ENCODE results near the gene TBC1D5. TPM values are rescaled to one million over a fixed set of nuclear protein-coding genes. Genes with fewer than 3 reads are reported as not detected.

The TBC1D5 gene
- total RNA-seq, 1 experiment from 2014 or later = 181 TPM

DNA sequence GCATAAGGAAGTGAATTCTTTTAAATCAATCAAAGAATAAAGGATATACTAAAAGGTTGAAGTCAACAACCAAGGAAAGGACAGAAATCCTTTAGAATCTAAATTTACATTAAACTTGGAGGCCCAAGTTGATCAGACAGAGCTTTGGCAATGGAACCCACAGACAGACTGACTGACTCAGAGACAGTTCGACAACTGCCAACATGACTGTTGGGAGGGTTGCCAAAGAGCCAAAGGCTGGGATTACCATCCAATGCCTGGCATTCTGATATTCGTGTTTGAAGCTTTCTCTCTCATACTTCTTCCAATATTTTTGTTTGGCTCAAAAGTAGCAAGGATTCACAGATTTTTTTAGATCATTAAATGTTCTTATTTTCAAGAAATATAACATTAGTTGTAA lies 451.5 kb downstream of the TBC1D5 start:
- no peaks in the 10 kb centered on the region for H3K27me3 ChIP-seq (ENCODE audit: low read length)
- H3K4me2 ChIP-seq (ENCODE audit: low read depth, low read length, poor library complexity, severe bottlenecking) = no peak overlapping the region

GRCh38 chr3:17288839-17289399 lies 453.5 kb downstream of the TBC1D5 start:
- Histone ChIP-seq H2AFZ (ENCODE audit: low read length) (no peak overlapping the region), H4K20me1 (ENCODE audit: insufficient read depth, low read depth, low read length) (no peaks in the 10 kb centered on the region), H3K9me3 (ENCODE audit: low read length) (no peaks in the 10 kb centered on the region), H3K79me2 (ENCODE audit: low read length) (peaks cover 2% of the 10 kb centered on the region; the same call in 1 of the 2 replicates), H3K9ac (ENCODE audit: low read length) (no peak overlapping the region), H3K4me2 (ENCODE audit: low read depth, low read length, poor library complexity, severe bottlenecking) (no peak overlapping the region), H3K4me1 (ENCODE audit: low read length) (no peaks in the 10 kb centered on the region), H3K27ac (ENCODE audit: low read length) (no peak overlapping the region), H3K27me3 (ENCODE audit: low read length) (no peaks in the 10 kb centered on the region), H3K4me3 (ENCODE audit: low read length) (no peak overlapping the region), H3K9me2 (replicated peaks; ENCODE audit: insufficient read depth, low read length) (no peaks in the 10 kb centered on the region), H3K36me3 (ENCODE audit: insufficient read depth, low read length) (0 out of 2 replicates have a peak, but pooled peaks cover 5% of the 10 kb centered on the region)
- no peak for DNase-seq

More for the DNA sequence above, 451.5 kb downstream of the TBC1D5 start:
- H3K9me2 ChIP-seq (replicated peaks; ENCODE audit: insufficient read depth, low read length) = no peaks in the 10 kb centered on the region
- 0 out of 2 replicates have a peak, but pooled peaks cover 5% of the 10 kb centered on the region for H3K36me3 ChIP-seq (ENCODE audit: insufficient read depth, low read length)
- no peak overlapping the region for H2AFZ ChIP-seq (ENCODE audit: low read length)
- H3K9ac ChIP-seq (ENCODE audit: low read length) = no peak overlapping the region
- no peak for DNase-seq
- H3K79me2 ChIP-seq (ENCODE audit: low read length) = peaks cover 2% of the 10 kb centered on the region; the same call in 1 of the 2 replicates
- H3K4me3 ChIP-seq (ENCODE audit: low read length) = no peak overlapping the region
- H4K20me1 ChIP-seq (ENCODE audit: insufficient read depth, low read depth, low read length) = no peaks in the 10 kb centered on the region
- H3K4me1 ChIP-seq (ENCODE audit: low read length) = no peaks in the 10 kb centered on the region; the same call in 1 of the 2 replicates
- no peaks in the 10 kb centered on the region for H3K9me3 ChIP-seq (ENCODE audit: low read length)
- H3K27ac ChIP-seq (ENCODE audit: low read length) = no peak overlapping the region

DNA sequence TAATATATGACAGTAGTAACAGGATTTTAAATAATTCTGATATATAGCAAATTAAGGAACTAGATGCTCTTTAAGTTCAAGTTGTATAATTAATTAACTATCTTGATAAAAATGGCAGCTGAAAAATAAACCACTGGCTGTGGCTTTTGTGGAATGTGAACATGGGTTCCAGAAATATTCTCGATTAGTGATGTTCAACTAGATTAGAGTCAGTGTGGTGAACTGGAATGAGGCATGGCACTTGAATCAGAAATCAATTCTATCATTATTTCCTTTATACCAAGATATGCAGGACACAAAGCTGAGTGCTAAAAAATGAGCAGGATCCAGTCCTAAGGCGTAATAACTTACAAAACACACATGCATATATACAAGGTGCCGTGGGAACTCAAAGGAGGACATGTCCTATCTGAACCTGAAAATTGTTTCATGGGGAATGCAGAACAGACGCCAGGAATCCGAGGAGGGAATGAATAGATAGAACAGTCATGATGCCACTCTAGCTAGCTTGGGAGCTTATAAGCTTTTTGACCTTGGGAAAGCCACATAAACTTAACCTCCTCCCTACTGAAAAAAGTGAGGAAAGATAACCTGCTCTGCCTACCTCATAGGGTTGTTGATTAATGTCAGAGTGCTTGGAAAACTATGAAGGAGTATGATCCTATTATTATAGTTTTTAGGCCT lies 455.3 kb downstream of the TBC1D5 start:
- Histone ChIP-seq H3K9me3 (ENCODE audit: low read length) (no peaks in the 10 kb centered on the region), H2AFZ (ENCODE audit: low read length) (no peak overlapping the region), H3K36me3 (ENCODE audit: insufficient read depth, low read length) (0 out of 2 replicates have a peak, but pooled peaks cover 5% of the 10 kb centered on the region), H3K27me3 (ENCODE audit: low read length) (no peaks in the 10 kb centered on the region), H3K79me2 (ENCODE audit: low read length) (no peaks in the 10 kb centered on the region; the same call in 1 of the 2 replicates), H3K9ac (ENCODE audit: low read length) (no peak overlapping the region), H3K4me2 (ENCODE audit: low read depth, low read length, poor library complexity, severe bottlenecking) (no peak overlapping the region), H4K20me1 (ENCODE audit: insufficient read depth, low read depth, low read length) (no peaks in the 10 kb centered on the region), H3K4me1 (ENCODE audit: low read length) (no peaks in the 10 kb centered on the region), H3K9me2 (replicated peaks; ENCODE audit: insufficient read depth, low read length) (no peaks in the 10 kb centered on the region), H3K4me3 (ENCODE audit: low read length) (no peak overlapping the region), H3K27ac (ENCODE audit: low read length) (no peak overlapping the region)
- no peak for DNase-seq

- no peaks in the 10 kb centered on the region for H4K20me1 ChIP-seq (ENCODE audit: insufficient read depth, low read depth, low read length)
- no peaks in the 10 kb centered on the region for H3K36me3 ChIP-seq (ENCODE audit: insufficient read depth, low read length)
- no peaks in the 10 kb centered on the region for H3K4me1 ChIP-seq (ENCODE audit: low read length)
- no peaks in the 10 kb centered on the region for H3K9me2 ChIP-seq (replicated peaks; ENCODE audit: insufficient read depth, low read length)
- no peak overlapping the region for H3K9ac ChIP-seq (ENCODE audit: low read length)
- no peaks in the 10 kb centered on the region for H3K27me3 ChIP-seq (ENCODE audit: low read length)
- DNase-seq = no peak
- no peak overlapping the region for H3K4me2 ChIP-seq (ENCODE audit: low read depth, low read length, poor library complexity, severe bottlenecking)
- no peak overlapping the region for H3K27ac ChIP-seq (ENCODE audit: low read length)
- no peaks in the 10 kb centered on the region for H3K9me3 ChIP-seq (ENCODE audit: low read length)
- H2AFZ ChIP-seq (ENCODE audit: low read length) = no peak overlapping the region
- H3K4me3 ChIP-seq (ENCODE audit: low read length) = no peak overlapping the region
- no peaks in the 10 kb centered on the region; the same call in 1 of the 2 replicates for H3K79me2 ChIP-seq (ENCODE audit: low read length)
These were observed 464.4 kb downstream of the TBC1D5 start for GRCh38 chr3:17278006-17278405.

DNA sequence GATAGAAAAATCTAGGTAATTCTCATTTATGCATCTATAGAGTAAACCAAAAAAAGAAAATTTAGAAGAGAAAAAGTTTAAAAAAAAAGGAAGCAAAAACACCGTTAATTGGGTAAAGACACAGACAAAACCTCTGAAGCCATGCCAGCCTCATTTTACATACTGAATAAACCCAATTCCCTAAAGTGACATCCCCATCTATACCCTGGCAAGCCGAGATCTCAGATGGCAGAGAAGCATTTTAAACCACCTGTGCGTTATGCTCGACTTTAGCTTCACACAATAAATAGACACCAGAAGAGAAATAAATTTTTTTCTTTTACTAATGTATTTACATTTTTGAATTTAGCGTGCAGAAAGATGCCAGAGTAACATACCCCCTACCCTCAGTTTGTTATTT lies 475.6 kb downstream of the TBC1D5 start:
- H3K27me3 ChIP-seq (ENCODE audit: low read length) = no peaks in the 10 kb centered on the region
- H3K9ac ChIP-seq (ENCODE audit: low read length) = no peak overlapping the region
- no peaks in the 10 kb centered on the region for H3K9me2 ChIP-seq (replicated peaks; ENCODE audit: insufficient read depth, low read length)
- H3K79me2 ChIP-seq (ENCODE audit: low read length) = no peaks in the 10 kb centered on the region
- no peak overlapping the region for H3K27ac ChIP-seq (ENCODE audit: low read length)
- DNase-seq = no peak
- no peak overlapping the region for H3K4me2 ChIP-seq (ENCODE audit: low read depth, low read length, poor library complexity, severe bottlenecking)
- no peaks in the 10 kb centered on the region for H3K9me3 ChIP-seq (ENCODE audit: low read length)
- no peaks in the 10 kb centered on the region for H4K20me1 ChIP-seq (ENCODE audit: insufficient read depth, low read depth, low read length)
- H3K4me1 ChIP-seq (ENCODE audit: low read length) = peaks cover 9% of the 10 kb centered on the region
- no peaks in the 10 kb centered on the region for H3K36me3 ChIP-seq (ENCODE audit: insufficient read depth, low read length)
- H2AFZ ChIP-seq (ENCODE audit: low read length) = no peak overlapping the region
- H3K4me3 ChIP-seq (ENCODE audit: low read length) = no peak overlapping the region

- H3K36me3 ChIP-seq (ENCODE audit: insufficient read depth, low read length) = no peaks in the 10 kb centered on the region
- H3K79me2 ChIP-seq (ENCODE audit: low read length) = 0 out of 2 replicates have a peak, but pooled peaks cover 3% of the 10 kb centered on the region
- no peak for DNase-seq
These were observed 480.6 kb downstream of the TBC1D5 start for GRCh38 chr3:17261627-17262369.

GRCh38 chr3:17260257-17260656 lies 482.2 kb downstream of the TBC1D5 start:
- Histone ChIP-seq H3K9me2 (replicated peaks; ENCODE audit: insufficient read depth, low read length) (no peaks in the 10 kb centered on the region), H3K27me3 (ENCODE audit: low read length) (no peaks in the 10 kb centered on the region), H3K9me3 (ENCODE audit: low read length) (no peaks in the 10 kb centered on the region), H4K20me1 (ENCODE audit: insufficient read depth, low read depth, low read length) (no peaks in the 10 kb centered on the region), H3K4me1 (ENCODE audit: low read length) (peaks cover 2% of the 10 kb centered on the region), H2AFZ (ENCODE audit: low read length) (no peak overlapping the region), H3K4me3 (ENCODE audit: low read length) (no peak overlapping the region), H3K27ac (ENCODE audit: low read length) (no peak overlapping the region), H3K4me2 (ENCODE audit: low read depth, low read length, poor library complexity, severe bottlenecking) (no peak overlapping the region), H3K36me3 (ENCODE audit: insufficient read depth, low read length) (no peaks in the 10 kb centered on the region), H3K9ac (ENCODE audit: low read length) (no peak overlapping the region), H3K79me2 (ENCODE audit: low read length) (0 out of 2 replicates have a peak, but pooled peaks cover 3% of the 10 kb centered on the region)
- DNase-seq = no peak

More at GRCh38 chr3:17261627-17262369, 480.6 kb downstream of the TBC1D5 start:
- Histone ChIP-seq H3K4me1 (ENCODE audit: low read length) (peaks cover 12% of the 10 kb centered on the region), H3K27me3 (ENCODE audit: low read length) (no peaks in the 10 kb centered on the region), H3K27ac (ENCODE audit: low read length) (no peak overlapping the region), H3K9me2 (replicated peaks; ENCODE audit: insufficient read depth, low read length) (no peaks in the 10 kb centered on the region), H4K20me1 (ENCODE audit: insufficient read depth, low read depth, low read length) (no peaks in the 10 kb centered on the region), H2AFZ (ENCODE audit: low read length) (no peak overlapping the region), H3K4me2 (ENCODE audit: low read depth, low read length, poor library complexity, severe bottlenecking) (no peak overlapping the region), H3K9me3 (ENCODE audit: low read length) (no peaks in the 10 kb centered on the region), H3K4me3 (ENCODE audit: low read length) (no peak overlapping the region), H3K9ac (ENCODE audit: low read length) (no peak overlapping the region)

DNA sequence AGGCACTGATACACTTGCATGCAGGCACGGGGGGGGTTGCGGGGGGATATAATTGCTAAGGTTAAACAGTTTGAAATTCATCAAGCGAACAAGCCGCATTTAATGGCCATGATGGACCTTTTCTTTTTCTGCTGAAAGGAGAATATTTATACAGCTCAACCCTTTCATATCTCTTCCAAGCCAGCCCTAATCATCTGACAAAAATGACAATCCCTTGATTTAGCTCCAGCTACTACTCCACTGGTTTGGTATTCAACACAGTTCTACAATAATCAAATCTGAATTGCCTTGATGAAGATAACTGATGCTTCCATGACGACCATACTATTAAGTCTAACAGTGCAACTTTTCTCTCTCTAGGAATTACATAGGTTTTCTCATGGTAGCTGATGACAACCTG lies 482.7 kb downstream of the TBC1D5 start:
- no peaks in the 10 kb centered on the region for H3K9me2 ChIP-seq (replicated peaks; ENCODE audit: insufficient read depth, low read length)
- no peak for DNase-seq
- no peak overlapping the region for H3K9ac ChIP-seq (ENCODE audit: low read length)
- no peak overlapping the region for H2AFZ ChIP-seq (ENCODE audit: low read length)
- no peak overlapping the region for H3K4me3 ChIP-seq (ENCODE audit: low read length)
- H3K4me1 ChIP-seq (ENCODE audit: low read length) = peaks cover 5% of the 10 kb centered on the region
- no peaks in the 10 kb centered on the region for H4K20me1 ChIP-seq (ENCODE audit: insufficient read depth, low read depth, low read length)
- H3K36me3 ChIP-seq (ENCODE audit: insufficient read depth, low read length) = no peaks in the 10 kb centered on the region
- 0 out of 2 replicates have a peak, but pooled peaks cover 3% of the 10 kb centered on the region for H3K79me2 ChIP-seq (ENCODE audit: low read length)
- H3K27me3 ChIP-seq (ENCODE audit: low read length) = no peaks in the 10 kb centered on the region
- H3K4me2 ChIP-seq (ENCODE audit: low read depth, low read length, poor library complexity, severe bottlenecking) = no peak overlapping the region
- no peak overlapping the region for H3K27ac ChIP-seq (ENCODE audit: low read length)
- H3K9me3 ChIP-seq (ENCODE audit: low read length) = no peaks in the 10 kb centered on the region
